HEK293T (cell line): ENCODE measurements around the gene TAF15.

Experiments
- CTCF ChIA-PET: fragments of 350-600 bp; formaldehyde crosslinking; extraction: SDS; loops from one replicate; lab custom pipeline; 2021; ENCODE audit warnings: antibody characterized with exemption, inconsistent platforms; lab: Yijun Ruan, JAX
- POLR2A ChIA-PET: fragments of 350-600 bp; formaldehyde crosslinking; extraction: SDS; loops from one replicate; lab custom pipeline; 2020; ENCODE audit warnings: antibody characterized with exemption, inconsistent platforms; lab: Yijun Ruan, JAX
- DNase-seq: peaks from one replicate; pipeline ENCODE4 v3.0.0; 2012; ENCODE audit warnings: mixed read lengths; ENCODE audit errors: extremely low spot score
- ARNT ChIP-seq: fragments of 450-650 bp; IDR thresholded peaks from 2 replicates; pipeline ENCODE4 v1.6.1; 2017; ENCODE audit warnings: mild to moderate bottlenecking
- BHLHE40 ChIP-seq: fragments of 450-650 bp; IDR thresholded peaks from 2 replicates; pipeline ENCODE4 v1.6.1; 2016; ENCODE audit warnings: mild to moderate bottlenecking, moderate library complexity, borderline replicate concordance
- CTBP1 ChIP-seq: fragments of 450-650 bp; IDR thresholded peaks from 2 replicates; pipeline ENCODE4 v1.6.1; 2016; ENCODE audit warnings: borderline replicate concordance
- ELF4 ChIP-seq: fragments of 450-650 bp; IDR thresholded peaks from 2 replicates; pipeline ENCODE4 v1.6.1; 2017; ENCODE audit warnings: antibody characterized with exemption
- FOXA1 ChIP-seq: fragments of 450-650 bp; IDR thresholded peaks from 2 replicates; pipeline ENCODE4 v1.6.1; 2016; ENCODE audit warnings: mild to moderate bottlenecking
- FOXK2 ChIP-seq: fragments of 450-650 bp; IDR thresholded peaks from 2 replicates; pipeline ENCODE4 v1.6.1; 2016; ENCODE audit warnings: mild to moderate bottlenecking
- FOXM1 ChIP-seq: fragments of 450-650 bp; IDR thresholded peaks from 2 replicates; pipeline ENCODE4 v1.6.1; 2017; ENCODE audit warnings: mild to moderate bottlenecking, borderline replicate concordance
- HDGF ChIP-seq: fragments of 450-650 bp; IDR thresholded peaks from 2 replicates; pipeline ENCODE4 v1.6.1; 2017; ENCODE audit warnings: antibody characterized with exemption, borderline replicate concordance
- L3MBTL2 ChIP-seq: fragments of 450-650 bp; conservative IDR thresholded peaks from 2 replicates; pipeline ENCODE4 v1.6.1; 2016; ENCODE audit warnings: mild to moderate bottlenecking
- LEF1 ChIP-seq: fragments of 450-650 bp; IDR thresholded peaks from 2 replicates; pipeline ENCODE4 v1.6.1; 2017; ENCODE audit warnings: mild to moderate bottlenecking, borderline replicate concordance
- NFRKB ChIP-seq: fragments of 450-650 bp; IDR thresholded peaks from 2 replicates; pipeline ENCODE4 v1.6.1; 2016; ENCODE audit warnings: mild to moderate bottlenecking, moderate library complexity
- PKNOX1 ChIP-seq: fragments of 450-650 bp; IDR thresholded peaks from 2 replicates; pipeline ENCODE4 v1.6.1; 2016
- SP1 ChIP-seq: fragments of 450-650 bp; IDR thresholded peaks from 2 replicates; pipeline ENCODE4 v1.6.1; 2017
- SUZ12 ChIP-seq: fragments of 450-650 bp; IDR thresholded peaks from 2 replicates; pipeline ENCODE4 v1.6.1; 2016; ENCODE audit warnings: mild to moderate bottlenecking
- TARDBP ChIP-seq: fragments of 450-650 bp; IDR thresholded peaks from 2 replicates; pipeline ENCODE4 v1.6.1; 2016
- ZNF384 ChIP-seq: fragments of 450-650 bp; IDR thresholded peaks from 2 replicates; pipeline ENCODE4 v1.6.1; 2016

The TAF15 gene

GRCh38 chr17:35808962-35809854 is at the start of gene TAF15:
TAF15 (plus strand) TSS chr17:35809484; CDS start chr17:35809570, 86 bp downstream.
- POLR2A ChIA-PET: interaction anchor here (0.6 to 5.0 kb wide), 43 partner anchors 10 to 701 kb away, joined by 3 to 109 read pairs (median 4); partner anchors contain the start of genes C17orf50, GAS2L2, MMP28 and PEX12
- CTCF ChIA-PET: interaction anchor here (0.6 to 3.0 kb wide), 6 partner anchors 13 to 893 kb away, joined by 3 to 54 read pairs (median 4); no protein-coding TSS in a partner anchor
- peak; percentile 88 for DNase-seq
- TF ChIP-seq L3MBTL2: peak; percentile 68
- TF ChIP-seq CTBP1: no peak
- no peak for TF ChIP-seq ZNF384
- no peak for TF ChIP-seq FOXA1
- TF ChIP-seq NFRKB: 0 out of 2 replicates have a peak, but pooled peaks have one; percentile 34
- no peak for TF ChIP-seq PKNOX1
- TF ChIP-seq SUZ12: no peak
- no peak for TF ChIP-seq LEF1
- peak; percentile 66; the same call in 1 of the 2 replicates for TF ChIP-seq FOXM1
- peak; percentile 87 for TF ChIP-seq BHLHE40
- TF ChIP-seq HDGF: no peak
- TF ChIP-seq ELF4: peak; percentile 82

GRCh38 chr17:35760587-35760986 is 48.7 kb upstream of the TAF15 start, which contains the start of gene C17orf50:
C17orf50 (plus strand) TSS chr17:35760887; CDS start chr17:35760942, 55 bp downstream.
- POLR2A ChIA-PET: interaction anchor here (4.1 kb wide), 1 partner anchor 48 kb away, joined by 23 read pairs; the partner anchor contains the start of gene TAF15
- no peak for DNase-seq
- CTCF ChIA-PET: no interaction called here
- TF ChIP-seq ZNF384: no peak
- no peak for TF ChIP-seq SUZ12
- TF ChIP-seq FOXA1: no peak
- TF ChIP-seq TARDBP: no peak
- no peak for TF ChIP-seq LEF1
- no peak for TF ChIP-seq L3MBTL2
- no peak for TF ChIP-seq ELF4
- TF ChIP-seq NFRKB: no peak
- TF ChIP-seq HDGF: no peak
- TF ChIP-seq FOXM1: no peak
- no peak for TF ChIP-seq FOXK2
- no peak for TF ChIP-seq ARNT
- no peak for TF ChIP-seq SP1
- no peak for TF ChIP-seq BHLHE40
- TF ChIP-seq CTBP1: no peak
- TF ChIP-seq PKNOX1: no peak

DNA sequence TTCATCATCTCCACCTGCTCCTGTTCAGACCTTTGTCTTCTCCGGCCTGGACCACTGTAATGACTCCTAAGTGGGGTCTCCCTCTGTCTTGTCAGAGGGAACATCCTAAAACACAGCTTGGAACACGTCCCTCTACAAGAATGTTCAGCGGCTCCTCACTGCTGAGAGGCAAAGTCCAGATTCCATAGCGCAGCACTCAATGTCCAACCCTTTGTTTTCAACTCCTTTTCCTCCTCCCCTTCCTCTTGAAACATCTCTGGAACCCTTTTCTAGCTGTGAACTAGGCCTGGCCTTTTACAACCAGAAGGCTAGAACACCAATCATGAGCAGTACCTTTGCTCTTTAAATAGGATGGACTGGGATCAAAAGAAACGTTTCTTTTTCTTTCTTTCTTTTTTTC is 47.7 kb upstream of the TAF15 start:
- no peak for DNase-seq
- ChIA-PET POLR2A (interaction anchor here (4.1 kb wide), 1 partner anchor 47 kb away, joined by 23 read pairs; the partner anchor contains the start of gene TAF15), CTCF (no interaction called here)
- no peak for TF ChIP-seq FOXK2
- TF ChIP-seq SUZ12: no peak
- no peak for TF ChIP-seq FOXM1
- TF ChIP-seq BHLHE40: no peak
- TF ChIP-seq NFRKB: no peak
- no peak for TF ChIP-seq LEF1
- TF ChIP-seq TARDBP: no peak
- no peak for TF ChIP-seq ELF4

- TF ChIP-seq TARDBP (no peak), BHLHE40 (no peak), HDGF (no peak), SUZ12 (no peak), SP1 (no peak), ARNT (no peak), LEF1 (no peak), FOXM1 (no peak), ELF4 (no peak), ZNF384 (no peak), L3MBTL2 (no peak), NFRKB (no peak), CTBP1 (no peak), FOXK2 (no peak), PKNOX1 (no peak), FOXA1 (no peak)
- POLR2A ChIA-PET: interaction anchor here (0.7 to 6.2 kb wide), 8 partner anchors 13 to 168 kb away, joined by 3 to 104 read pairs (median 7); partner anchors contain the start of gene TAF15
- DNase-seq: no peak
- CTCF ChIA-PET: interaction anchor here (0.6 to 2.4 kb wide), 30 partner anchors 8 to 206 kb away, joined by 3 to 54 read pairs (median 6); partner anchors contain the start of genes MMP28 and TAF15
Measured at GRCh38 chr17:35763767-35764122, 45.5 kb upstream of the TAF15 start.
